ENCODE data around the gene TMEM163.
"Not testable (repeated sequence)": the region's sequence is repeated elsewhere in the genome, so short reads cannot be mapped to it uniquely, and the experiment has no call there.

TMEM163 gene

GRCh38 chr2:134491022-134491421 is 227.8 kb downstream of the TMEM163 start:
- DNase-seq (ENCODE audit: low spot score), result no peak

- no peak for DNase-seq (ENCODE audit: low spot score)
These were observed 228.2 kb downstream of the TMEM163 start for GRCh38 chr2:134490559-134490958.

- DNase-seq (ENCODE audit: low spot score), result no peak
These were observed 228.9 kb downstream of the TMEM163 start for GRCh38 chr2:134489732-134490384.

GRCh38 chr2:134482766-134483340 is 235.9 kb downstream of the TMEM163 start:
- no peak for DNase-seq (ENCODE audit: low spot score)

- DNase-seq (ENCODE audit: low spot score), result no peak
These were observed 236.6 kb downstream of the TMEM163 start for GRCh38 chr2:134482131-134482723.

- DNase-seq (ENCODE audit: low spot score), result no peak
These were observed 239.0 kb downstream of the TMEM163 start for GRCh38 chr2:134479696-134480330.

- not testable (repeated sequence) for DNase-seq (ENCODE audit: low spot score)
These were observed 241.8 kb downstream of the TMEM163 start for GRCh38 chr2:134476982-134477381.

- no peak for DNase-seq (ENCODE audit: low spot score)
These were observed 248.1 kb downstream of the TMEM163 start for GRCh38 chr2:134470561-134471168.

GRCh38 chr2:134469516-134470115 is 249.2 kb downstream of the TMEM163 start:
- no peak for DNase-seq (ENCODE audit: low spot score)

- no peak for DNase-seq (ENCODE audit: low spot score)
These were observed 250.0 kb downstream of the TMEM163 start for GRCh38 chr2:134468776-134469175.

GRCh38 chr2:134468164-134468563 is 250.6 kb downstream of the TMEM163 start:
- DNase-seq (ENCODE audit: low spot score), result no peak

- DNase-seq (ENCODE audit: low spot score), result no peak
These were observed 252.7 kb downstream of the TMEM163 start for GRCh38 chr2:134466141-134466540.

GRCh38 chr2:134465228-134466105 is 253.3 kb downstream of the TMEM163 start:
- no peak for DNase-seq (ENCODE audit: low spot score)

GRCh38 chr2:134463699-134464022 is 255.1 kb downstream of the TMEM163 start:
- no peak for DNase-seq (ENCODE audit: low spot score)

GRCh38 chr2:134462791-134463698 is 255.8 kb downstream of the TMEM163 start:
- no peak for DNase-seq (ENCODE audit: low spot score)

- no peak for DNase-seq (ENCODE audit: low spot score)
These were observed 256.5 kb downstream of the TMEM163 start for GRCh38 chr2:134462275-134462674.

- DNase-seq (ENCODE audit: low spot score), result no peak
These were observed 257.3 kb downstream of the TMEM163 start for GRCh38 chr2:134461511-134461910.

GRCh38 chr2:134460583-134460998 is 258.2 kb downstream of the TMEM163 start:
- peak; percentile 33 for DNase-seq (ENCODE audit: low spot score)

- no peak for DNase-seq (ENCODE audit: low spot score)
These were observed 258.9 kb downstream of the TMEM163 start for GRCh38 chr2:134459706-134460406.

GRCh38 chr2:134458950-134459349 is 259.9 kb downstream of the TMEM163 start:
- no peak for DNase-seq (ENCODE audit: low spot score)

All from kidney capillary endothelial cell (primary cell).